Stimulated activated CD8-positive, alpha-beta memory T cell treated with anti-CD3 and anti-CD28 coated beads, Interleukin-12 subunit alpha, Interleukin-12 subunit beta, amount 100 ng/mL, for 4 hours (primary cell): Measurements from ENCODE around the gene ZSCAN2.
A peak's percentile ranks its signal among the peaks of the same experiment; 100 is the strongest.
"Not testable (repeated sequence)": the region's sequence is repeated elsewhere in the genome, so short reads cannot be mapped to it uniquely, and the experiment has no call there.

ENCODE experiments used
- DNase-seq: peaks from one replicate; pipeline ENCODE4 v3.0.0-alpha.2; 2020; ENCODE audit warnings: low read depth

Gene ZSCAN2

DNA sequence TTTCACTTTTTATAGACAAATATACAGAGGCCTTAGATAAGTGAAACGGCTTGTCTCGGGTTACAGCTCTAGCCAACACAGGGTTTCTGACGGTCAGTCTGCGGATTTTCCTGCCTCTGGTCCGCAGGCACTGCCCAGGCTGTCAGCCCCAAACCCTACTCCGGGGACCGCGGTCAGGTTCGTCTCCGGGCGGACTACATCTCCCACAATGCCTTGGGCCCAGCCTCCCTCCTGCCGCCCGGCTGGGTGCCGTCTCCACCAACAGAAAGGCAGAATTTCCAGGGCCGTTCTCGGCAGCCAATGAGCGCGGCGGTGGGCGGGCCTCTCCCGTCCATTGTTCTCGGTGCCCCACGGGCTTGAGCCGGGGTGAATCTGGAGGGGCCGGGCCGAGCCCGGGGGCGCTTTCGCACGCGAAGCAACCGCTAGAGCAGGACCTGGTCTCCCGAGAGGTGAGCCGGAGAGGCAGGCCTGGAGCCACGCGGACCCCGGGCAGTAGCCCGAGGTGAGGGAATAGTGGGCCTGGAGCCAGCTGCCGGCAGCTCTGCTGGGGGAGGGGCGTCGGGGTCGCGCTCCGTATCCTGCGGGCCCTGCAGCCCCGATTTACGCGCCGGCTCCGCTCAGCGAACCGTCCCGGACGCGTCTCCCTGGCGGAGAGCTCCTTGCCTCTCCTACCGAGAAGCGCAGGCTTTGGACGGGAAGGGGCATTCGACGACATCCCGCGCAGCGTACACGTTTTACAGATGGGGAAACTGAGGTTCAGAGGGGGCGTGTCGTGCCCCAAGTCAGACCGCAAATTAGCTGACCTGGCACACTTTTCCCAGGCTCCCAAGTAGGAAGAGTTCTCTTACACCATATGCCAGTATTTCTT is at the start of gene ZSCAN2:
TSS of gene ZSCAN2 (plus strand) at position 323 of the 868 bp plus-strand sequence. CDS start 2,919 bp downstream, outside the sequence.
- DNase-seq = peak; percentile 88

DNA sequence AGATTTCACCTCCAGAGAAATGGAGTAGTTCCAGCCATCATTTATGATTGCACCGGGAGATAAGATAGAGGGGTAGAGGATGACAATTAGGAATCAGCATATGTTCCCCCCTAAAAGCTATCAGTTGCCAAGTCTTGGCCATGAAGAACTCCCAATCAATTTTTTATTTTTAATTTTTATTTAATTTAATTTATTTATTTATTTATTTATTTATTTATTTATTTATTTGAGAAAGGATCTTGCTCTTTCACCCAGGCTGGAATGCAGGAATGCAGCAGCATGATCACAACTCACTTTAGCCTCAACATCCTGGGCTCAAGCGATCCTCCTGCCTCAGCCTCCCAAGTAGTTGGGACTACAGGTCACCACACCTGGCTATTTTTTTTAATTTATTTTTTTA is 49.2 kb upstream of the ZSCAN2 start:
- not testable (repeated sequence) for DNase-seq

DNA sequence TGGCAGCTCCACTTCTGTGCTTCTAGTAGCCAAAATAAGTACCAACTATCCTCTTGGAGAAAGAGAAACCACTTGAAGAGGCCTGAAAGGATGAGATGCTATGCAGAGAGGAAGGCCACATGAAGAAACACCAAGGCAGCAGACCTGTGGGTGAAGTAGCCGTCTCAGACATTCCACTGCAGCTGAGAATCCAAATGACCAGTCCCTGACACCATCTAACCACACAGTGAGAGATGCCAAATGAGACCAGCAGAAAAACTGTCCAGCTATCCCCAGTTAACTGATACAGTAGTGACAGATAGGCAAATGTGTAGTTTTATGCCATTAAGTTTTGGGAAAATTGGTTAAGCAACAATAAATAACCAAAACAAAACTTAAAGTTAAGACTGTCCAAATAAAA is 47.9 kb upstream of the ZSCAN2 start:
- no peak for DNase-seq

DNA sequence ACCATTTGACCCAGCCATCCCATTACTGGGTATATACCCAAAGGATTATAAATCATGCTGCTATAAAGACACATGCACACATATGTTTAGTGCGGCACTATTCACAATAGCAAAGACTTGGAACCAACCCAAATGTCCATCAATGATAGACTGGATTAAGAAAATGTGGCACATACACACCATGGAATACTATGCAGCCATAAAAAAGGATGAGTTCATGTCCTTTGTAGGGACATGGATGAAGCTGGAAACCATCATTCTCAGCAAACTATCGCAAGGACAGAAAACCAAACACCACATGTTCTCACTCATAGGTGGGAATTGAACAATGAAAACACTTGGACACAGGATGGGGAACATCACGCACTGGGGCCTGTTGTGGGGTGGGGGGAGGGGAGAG is 44.1 kb upstream of the ZSCAN2 start:
- not testable (repeated sequence) for DNase-seq

DNA sequence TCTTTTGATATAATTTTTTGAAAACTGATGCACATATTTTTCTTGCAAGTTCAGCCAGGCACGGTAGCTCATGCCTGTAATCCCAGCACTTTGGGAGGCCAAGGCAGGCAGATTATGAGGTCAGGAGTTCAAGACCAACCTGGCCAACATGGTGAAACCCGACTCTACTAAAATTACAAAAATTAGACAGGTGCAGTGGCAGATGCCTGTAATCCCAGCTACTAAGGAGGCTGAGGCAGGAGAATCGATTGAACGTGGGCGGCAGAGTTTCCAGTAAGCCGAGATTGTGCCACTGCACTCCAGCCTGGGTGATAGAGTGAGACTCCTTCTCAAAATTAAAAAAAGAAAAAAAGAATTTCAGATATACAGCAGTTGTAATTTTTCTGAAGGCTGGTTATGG is 32.8 kb upstream of the ZSCAN2 start:
- DNase-seq = not testable (repeated sequence)

DNA sequence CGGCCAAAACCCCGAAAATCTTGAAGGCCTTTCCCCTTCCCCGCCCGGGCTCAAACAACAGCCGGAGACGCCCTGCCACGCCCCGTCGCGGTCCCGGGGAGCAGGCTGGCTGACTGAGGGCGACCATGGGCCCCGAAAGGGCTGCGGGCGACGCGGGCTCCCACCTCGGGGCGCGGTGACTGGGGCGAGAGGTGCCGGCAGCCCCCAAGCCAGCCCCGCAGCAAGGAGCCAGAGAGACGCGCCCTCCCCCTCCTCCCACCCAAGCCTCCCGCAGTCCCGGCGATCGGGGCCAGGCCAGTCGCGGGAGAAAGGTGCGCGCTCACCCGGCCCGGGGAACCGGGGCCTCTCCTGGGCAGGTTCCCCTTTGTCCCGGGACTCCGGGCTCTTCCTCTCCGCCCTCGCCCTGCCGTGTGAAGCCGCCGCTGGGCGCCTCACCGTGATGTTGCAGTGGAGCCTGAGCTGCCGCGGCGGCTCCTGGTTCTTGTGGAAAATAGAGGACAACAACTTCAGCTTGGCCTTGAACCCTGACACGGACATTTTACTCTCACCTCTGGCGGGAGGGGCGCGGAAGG is 30.6 kb upstream of the ZSCAN2 start:
- peak; percentile 27 for DNase-seq

DNA sequence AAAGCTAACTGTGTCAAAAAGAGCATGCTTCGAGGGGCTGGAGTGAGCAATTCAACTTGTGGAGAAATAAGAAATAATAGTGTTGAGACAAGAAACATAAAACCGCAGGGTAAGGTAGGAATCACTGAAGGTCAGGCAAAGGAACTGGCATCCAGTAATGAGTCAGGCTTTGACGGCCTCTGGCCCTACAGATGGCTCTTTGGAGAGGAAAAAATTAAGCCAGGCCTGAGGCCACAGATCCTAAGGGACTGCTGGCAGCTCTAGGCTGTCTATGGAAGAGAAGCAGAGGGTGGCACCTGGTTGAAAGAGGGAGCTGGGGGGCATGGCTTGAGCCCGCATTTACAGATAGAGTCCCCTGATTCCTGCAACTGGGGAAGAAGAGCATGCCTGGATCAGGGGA is 28.6 kb upstream of the ZSCAN2 start:
- DNase-seq = no peak

DNA sequence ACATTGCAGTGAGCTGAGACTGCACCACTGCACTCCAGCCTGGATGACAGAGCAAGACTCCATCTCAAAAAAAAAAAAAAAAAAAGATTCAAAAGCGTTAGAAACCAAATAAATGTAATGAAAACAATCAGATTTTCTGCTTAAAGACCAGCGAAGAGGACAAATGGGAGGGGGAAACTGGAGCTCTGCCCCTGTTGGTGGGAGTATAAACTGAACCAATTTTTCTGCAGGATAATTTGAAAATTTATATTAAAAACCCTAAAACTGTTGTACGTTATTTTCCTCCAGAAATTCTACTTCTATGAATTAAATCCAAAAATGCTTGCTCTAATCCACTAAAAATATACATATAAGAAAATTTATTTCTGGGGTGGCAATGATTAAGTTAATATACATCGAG is 25.3 kb upstream of the ZSCAN2 start:
- DNase-seq = no peak

DNA sequence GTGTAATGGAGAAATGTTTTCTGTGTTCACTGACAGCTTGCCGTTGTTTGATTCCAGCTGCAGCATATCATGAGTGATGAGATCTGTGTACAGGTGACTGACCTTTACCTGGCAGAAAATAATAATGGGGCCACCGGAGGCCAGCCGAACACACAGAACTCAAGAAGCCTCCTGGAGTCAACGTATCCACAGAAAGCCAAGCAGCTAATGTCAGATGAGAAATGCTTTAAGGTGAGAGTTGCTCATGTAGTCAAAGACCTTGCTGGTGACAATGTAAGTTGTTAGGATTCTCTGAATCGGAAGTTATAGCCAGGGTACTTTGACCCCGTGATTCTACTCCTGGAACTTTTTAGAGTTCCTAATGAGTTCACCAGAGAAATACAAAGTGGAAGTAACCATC is 22.9 kb upstream of the ZSCAN2 start:
- not testable (repeated sequence) for DNase-seq

DNA sequence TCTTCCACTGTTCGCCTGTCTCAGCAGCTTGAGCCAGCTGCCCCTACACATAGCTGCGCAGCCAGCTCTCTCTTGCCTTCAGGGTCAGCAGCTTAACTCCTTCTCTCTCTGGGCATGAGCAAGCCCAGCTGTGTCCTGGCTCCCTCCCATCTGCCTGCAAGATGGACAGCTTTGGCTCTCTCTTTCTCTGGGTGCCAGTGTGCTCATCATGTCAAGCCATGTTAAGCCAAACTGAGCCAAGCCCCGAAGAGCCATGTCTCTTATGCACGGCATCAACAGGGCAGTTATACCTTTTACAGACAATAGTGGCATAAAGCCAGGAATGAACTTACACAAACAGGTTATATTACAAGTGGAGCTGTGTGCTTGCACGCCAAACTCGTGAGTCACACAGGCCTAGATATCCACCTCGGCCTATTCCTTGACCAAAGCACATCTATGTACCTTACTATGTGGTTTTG is 21.5 kb upstream of the ZSCAN2 start:
- not testable (repeated sequence) for DNase-seq

DNA sequence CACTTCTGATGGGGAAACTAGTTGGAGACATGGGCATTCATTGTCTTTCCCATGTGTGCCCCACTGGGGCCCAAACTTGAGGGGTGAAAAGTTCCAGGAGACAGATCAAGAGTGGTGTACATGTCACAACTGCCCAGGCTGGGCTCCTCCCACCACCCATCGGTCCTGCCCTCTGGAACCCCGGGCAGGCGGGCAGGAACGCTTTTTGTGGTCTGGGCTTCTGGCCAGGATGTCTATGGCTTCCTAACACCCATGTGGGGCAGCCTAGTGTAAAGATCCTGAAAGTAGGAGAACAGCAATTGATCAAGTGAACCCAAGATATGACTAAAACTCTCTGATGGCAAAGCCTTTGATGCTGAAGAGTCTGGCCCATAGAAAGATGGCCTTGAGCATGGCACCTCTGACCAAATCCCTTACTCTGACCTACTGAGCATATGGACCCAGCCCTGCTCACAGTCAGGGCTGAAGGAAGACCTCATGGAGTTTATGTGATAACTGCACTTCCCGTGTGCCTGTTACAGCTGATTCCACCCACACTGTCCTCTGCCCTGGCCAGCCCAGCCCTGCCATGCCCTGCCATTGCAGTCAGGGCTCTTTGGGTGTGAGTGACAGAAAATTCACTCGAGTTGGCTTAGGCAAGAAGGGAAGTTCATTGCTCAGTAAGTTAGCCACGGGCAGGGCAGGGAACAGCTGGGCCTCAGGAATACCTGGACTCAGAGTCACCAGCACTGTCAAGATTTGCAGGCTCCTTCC is 19.0 kb upstream of the ZSCAN2 start:
- not testable (repeated sequence) for DNase-seq

DNA sequence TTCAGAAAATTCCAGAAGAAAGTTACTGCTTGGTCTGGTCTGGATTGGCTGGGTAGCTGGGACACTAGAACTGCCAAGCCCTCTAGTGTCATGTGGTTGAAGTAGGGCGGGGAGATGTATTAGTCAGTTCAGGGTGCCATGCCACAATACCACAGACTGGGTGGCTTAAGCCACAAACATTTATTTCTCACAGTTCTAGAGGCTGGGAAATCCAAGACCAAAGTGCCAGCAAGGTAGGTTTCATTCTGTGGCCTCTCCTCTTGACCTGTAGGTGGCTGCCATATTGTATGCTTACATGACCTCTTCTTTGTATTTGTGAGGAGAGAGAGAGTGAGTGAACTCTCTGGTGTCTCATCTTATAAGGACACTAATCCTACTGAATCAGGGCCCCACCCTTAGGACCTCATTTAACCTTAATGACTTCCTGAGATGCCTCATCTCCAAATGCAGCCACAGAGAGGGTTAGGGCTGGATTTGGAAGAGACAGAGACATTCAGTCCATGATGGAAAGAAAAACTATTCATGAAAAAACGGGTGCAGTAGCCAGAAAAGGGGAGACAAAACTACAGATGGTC is 18.1 kb upstream of the ZSCAN2 start:
- DNase-seq = no peak

DNA sequence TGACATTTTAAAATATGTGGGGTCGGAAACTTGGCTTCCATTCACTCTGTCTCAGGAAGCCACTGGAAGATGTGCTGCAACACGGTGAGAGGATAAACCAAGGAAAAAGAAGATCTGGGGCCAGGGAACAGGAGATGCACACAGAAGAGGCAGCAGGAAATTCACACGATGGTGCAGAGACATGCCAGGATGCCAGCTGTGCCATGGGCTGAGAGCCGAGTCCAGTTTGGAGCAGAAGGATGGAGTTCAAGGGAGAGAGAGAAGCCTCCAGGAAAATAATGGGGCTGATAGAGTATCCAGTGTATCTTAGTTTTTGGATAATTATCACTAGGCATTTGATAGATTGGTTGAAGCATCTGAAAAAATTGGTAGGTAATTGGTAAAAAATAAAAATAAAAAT is 16.9 kb upstream of the ZSCAN2 start:
- not testable (repeated sequence) for DNase-seq

DNA sequence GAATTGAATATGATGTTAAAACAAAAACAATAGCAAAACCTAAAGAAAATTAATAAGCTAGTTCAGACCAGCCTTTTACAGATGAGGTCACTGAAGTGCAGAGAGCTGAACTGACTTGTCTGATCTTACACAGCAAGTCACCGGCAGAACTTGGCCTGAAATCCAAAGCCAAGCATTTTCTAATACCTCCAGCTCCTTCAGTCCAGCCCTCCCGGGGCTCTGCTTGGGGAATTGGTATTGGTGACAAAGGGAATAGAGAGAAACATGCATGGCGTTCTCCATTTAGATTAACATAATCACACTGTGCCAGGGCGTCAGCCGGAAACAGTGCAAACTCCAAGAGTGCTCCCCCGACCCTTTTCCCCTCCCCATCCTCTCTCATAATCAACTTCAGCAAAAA is 14.1 kb upstream of the ZSCAN2 start:
- no peak for DNase-seq

DNA sequence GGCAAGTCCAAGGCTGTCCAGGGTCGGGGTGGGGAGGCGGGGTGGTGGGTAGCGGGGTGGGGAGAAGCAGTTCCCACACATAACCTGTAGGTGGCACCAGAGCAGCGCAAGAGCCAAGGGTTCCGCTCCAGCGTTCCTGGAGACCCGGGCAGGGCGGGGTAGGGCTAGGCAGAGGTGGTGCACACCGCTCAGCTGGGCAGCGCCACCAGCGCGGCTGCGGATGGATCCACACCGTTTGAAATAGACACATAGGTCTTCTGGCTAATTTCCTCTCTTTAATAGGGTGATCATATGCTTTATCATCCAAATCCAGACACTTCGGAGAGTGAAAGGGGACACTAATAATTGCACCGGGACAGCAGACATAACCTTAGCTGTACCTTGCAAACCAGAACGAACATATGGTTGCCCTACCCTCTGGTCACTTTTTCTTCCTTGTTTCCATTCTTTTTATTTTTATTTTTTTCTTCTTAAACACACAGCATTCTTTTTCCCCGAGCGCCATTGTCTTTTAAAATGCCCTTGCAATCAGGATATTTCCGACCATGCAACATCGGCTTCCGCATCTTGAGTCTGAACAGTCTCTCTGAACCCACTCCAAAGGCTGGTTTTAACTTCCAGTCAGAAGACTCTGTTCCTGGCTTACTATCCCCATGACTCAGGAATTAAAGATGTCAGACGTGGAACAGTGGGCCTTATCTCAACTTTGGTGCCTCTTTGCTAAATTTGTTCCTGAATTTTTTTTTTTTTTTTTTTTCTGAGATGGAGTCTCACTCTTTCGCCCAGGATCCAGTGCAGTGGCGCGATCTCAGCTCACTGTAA is 12.5 kb upstream of the ZSCAN2 start:
- peak; percentile 68 for DNase-seq

DNA sequence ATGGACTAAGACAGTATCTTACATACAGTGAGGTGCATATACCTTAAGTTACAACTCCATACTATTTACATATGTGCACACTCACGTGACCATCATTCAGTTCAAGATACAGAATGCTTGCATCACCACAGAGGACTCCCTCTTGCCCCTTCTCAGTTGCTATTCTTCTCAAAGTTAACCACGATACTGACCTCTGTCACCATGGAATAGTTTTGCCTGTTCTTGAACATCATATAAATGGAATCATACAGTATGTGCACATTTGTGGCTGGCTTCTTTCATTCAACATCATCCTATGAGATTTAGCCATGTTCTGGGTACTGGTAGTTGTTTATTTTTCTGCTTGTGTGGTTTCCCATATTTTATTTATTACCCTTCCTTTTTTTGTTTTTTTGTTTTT is 10.4 kb upstream of the ZSCAN2 start:
- DNase-seq = no peak

DNA sequence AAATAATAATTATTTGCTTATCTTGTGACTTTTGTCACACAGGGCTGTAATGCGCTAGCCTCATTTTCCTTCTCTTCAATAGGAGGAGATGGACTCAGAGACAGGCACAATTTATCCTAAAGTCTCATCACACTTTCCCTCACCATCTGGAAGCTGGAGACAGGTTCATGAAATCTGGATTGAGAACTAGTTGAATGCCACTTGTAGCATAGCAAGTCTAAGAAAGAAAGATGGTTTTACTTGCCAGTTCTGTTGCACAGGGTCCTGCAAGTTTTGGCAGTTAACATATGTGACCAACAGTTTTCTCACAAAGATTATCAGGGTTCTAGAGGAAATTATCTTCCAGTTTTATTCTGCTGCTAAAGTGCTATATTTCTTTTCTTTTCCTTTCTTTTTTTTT is 9.0 kb upstream of the ZSCAN2 start:
- no peak for DNase-seq

DNA sequence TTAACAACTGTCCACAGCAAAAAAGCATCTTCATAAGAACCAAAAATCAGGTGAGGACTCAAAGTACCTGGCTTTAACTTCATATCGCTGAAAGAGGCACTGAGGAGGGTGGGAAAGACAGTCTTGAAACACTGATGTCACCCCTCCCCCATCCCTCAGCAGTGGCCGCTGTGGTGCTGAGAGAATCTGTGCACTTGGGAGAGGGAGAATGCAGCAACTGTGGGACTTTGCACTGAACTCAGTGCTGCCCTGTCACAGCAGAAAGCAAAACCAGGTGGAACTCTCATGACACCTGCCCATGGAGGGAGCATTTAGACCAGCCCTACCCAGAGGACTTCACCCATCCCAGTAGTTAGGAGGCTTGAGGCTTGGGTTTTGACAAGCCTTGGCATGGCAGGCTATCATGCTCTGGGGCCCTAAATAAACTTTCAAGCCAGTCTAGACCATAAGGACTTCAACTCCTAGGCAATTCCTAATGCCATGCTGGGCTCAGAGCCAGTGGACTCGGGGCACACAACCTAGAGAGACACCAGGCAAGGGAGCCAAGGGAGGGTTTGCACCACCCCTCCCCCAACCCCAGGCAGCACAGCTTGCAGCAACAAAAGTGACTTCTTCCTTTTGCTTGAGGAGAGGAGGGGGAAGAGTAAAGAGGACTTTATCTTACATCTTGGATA is 6.1 kb upstream of the ZSCAN2 start:
- no peak for DNase-seq

DNA sequence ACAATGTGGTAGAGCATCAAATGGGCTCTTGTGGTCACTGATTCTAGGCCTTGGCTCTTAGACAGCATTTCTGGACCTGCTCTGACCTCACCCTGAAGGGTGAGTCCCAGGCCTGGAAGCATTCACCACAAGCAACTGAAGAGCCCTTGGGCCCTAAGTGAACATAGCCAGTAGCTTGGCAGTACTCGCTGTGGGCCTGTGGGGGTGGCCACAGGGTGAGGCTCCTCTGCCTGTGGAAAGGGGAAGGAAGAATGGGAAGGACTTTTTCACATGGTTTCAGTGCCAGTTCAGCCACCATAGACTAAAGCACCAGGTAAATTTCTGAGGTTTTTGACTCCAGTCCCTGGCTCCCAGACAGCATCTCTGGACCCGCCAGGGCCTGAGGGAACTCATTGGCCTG is 5.1 kb upstream of the ZSCAN2 start:
- no peak for DNase-seq

DNA sequence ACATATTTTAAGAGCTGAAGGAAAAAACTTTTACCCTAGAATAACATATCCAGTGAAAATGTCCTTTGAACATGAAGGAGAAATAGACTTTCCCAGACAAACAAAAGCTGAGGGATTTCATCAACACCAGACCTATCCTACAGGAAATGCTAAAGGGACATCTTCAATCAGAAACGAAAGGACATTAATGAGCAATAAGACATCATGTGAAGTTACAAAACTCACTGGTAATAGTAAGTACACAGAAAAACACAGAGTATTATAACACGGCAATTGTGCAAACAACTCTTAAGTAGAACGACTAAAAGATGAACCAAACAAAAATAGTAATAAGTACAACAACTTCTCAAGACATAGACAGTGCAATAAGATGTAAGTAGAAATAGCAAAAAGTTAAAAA is 3.5 kb upstream of the ZSCAN2 start:
- no peak for DNase-seq

DNA sequence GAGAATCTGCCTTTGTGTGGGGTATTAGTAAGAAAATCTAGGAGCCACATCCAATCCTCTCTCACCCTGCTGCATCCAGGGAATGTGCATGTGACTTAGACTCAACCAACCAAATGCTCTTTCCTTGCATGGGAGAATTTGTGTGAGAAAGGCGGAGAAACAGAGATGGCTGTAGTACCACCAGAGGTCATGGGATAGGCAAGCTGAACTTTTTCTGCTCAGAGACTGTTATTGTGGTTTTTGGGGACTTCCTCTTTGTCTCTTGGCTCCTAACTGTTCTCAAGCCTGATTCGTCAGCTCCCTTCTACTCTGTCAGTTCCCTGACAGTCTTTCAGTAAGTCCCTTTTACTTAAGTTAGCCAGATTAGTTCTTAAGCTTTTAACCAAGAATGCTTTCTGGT is 2.6 kb upstream of the ZSCAN2 start:
- DNase-seq = no peak
